ENCODE measurements around the gene BCORL1.

Gene BCORL1

GRCh38 chrX:129961180-129962083, 21.0 kb upstream of the BCORL1 start:
- peak; percentile 75 for DNase-seq

GRCh38 chrX:129963729-129964128, 18.7 kb upstream of the BCORL1 start:
- DNase-seq: no peak

- no peak for DNase-seq
Observed at GRCh38 chrX:129965166-129965565, 17.3 kb upstream of the BCORL1 start.

GRCh38 chrX:129968968-129969367, 13.5 kb upstream of the BCORL1 start:
- no peak for DNase-seq

GRCh38 chrX:129976441-129976840, 6.0 kb upstream of the BCORL1 start:
- no peak for DNase-seq

- no peak for DNase-seq
Observed at GRCh38 chrX:129979207-129979920, 3.1 kb upstream of the BCORL1 start.

GRCh38 chrX:129980001-129980401, 2.4 kb upstream of the BCORL1 start:
- DNase-seq: peak; percentile 37

GRCh38 chrX:129980540-129981199, 1.8 kb upstream of the BCORL1 start:
- peak; percentile 34 for DNase-seq

GRCh38 chrX:129981200-129981553, 1.3 kb upstream of the BCORL1 start:
- peak; percentile 23 for DNase-seq

GRCh38 chrX:129981752-129982299, 609 bp upstream of the BCORL1 start:
- DNase-seq: no peak

GRCh38 chrX:129983575-129984110, 1.2 kb downstream of the BCORL1 start:
- DNase-seq: peak; percentile 24

GRCh38 chrX:129984111-129984958, 1.9 kb downstream of the BCORL1 start:
- peak; percentile 44 for DNase-seq

GRCh38 chrX:129987871-129988270, 5.4 kb downstream of the BCORL1 start:
- DNase-seq: no peak

- no peak for DNase-seq
Observed at GRCh38 chrX:129992181-129992580, 9.7 kb downstream of the BCORL1 start.

- no peak for DNase-seq
Observed at GRCh38 chrX:129996120-129996519, 13.7 kb downstream of the BCORL1 start.

- no peak for DNase-seq
Observed at GRCh38 chrX:129997086-129997485, 14.7 kb downstream of the BCORL1 start.

- no peak for DNase-seq
Observed at GRCh38 chrX:129998021-129998420, 15.6 kb downstream of the BCORL1 start.

GRCh38 chrX:130001893-130002292, 19.5 kb downstream of the BCORL1 start:
- no peak for DNase-seq

GRCh38 chrX:130002541-130002940, 20.1 kb downstream of the BCORL1 start:
- DNase-seq: no peak

GRCh38 chrX:130005089-130005807, 22.8 kb downstream of the BCORL1 start:
- no peak for DNase-seq

- DNase-seq: no peak
Observed at GRCh38 chrX:130009658-130010223, 27.3 kb downstream of the BCORL1 start.
